SK-N-SH (cell line): ENCODE measurements around the gene PHGDH. TPM values are rescaled to one million over a fixed set of nuclear protein-coding genes. Genes with fewer than 3 reads are reported as not detected.

Experiments
- CTCF ChIA-PET: fragments of 300-600, 350-600 bp; formaldehyde crosslinking; extraction: SDS; loops from one replicate; lab custom pipeline; 2021; lab: Yijun Ruan, JAX
- POLR2A ChIA-PET: fragments of 350-600 bp; sonication (Branson Sonifier 250); formaldehyde crosslinking; extraction: SDS; loops from one replicate; lab custom pipeline; 2020; ENCODE audit warnings: antibody characterized with exemption, inconsistent platforms; lab: Yijun Ruan, JAX
- DNase-seq: peaks from one replicate; pipeline ENCODE4 v3.0.0; 2012
- H2AFZ ChIP-seq: fragments of 200-600 bp; sonication (generic); 2 replicates; pipeline ENCODE4 v1.8.1; 2016; ENCODE audit warnings: antibody characterized with exemption, mild to moderate bottlenecking, low read depth
- H3F3A ChIP-seq: fragments of 200-600 bp; sonication (generic); replicated peaks from 2 replicates; pipeline ENCODE3; 2016; ENCODE audit warnings: antibody characterized with exemption, mild to moderate bottlenecking; ENCODE audit not compliant: insufficient read depth
- H3K27ac ChIP-seq, 2 experiments: fragments of 200-500 bp in 1 of 2; fragments of 200-600 bp in 1 of 2; sonication (Bioruptor generic) in 1 of 2; sonication (generic), shearing (Covaris generic) in 1 of 2; 2 replicates each; pipeline versions ENCODE4 v1.5.1 to v1.6.1; 2014 to 2016; ENCODE audit warnings: low read depth in 2 of 2, inconsistent platforms in 1 of 2, low read length in 1 of 2, mild to moderate bottlenecking in 1 of 2, mixed read lengths in 1 of 2
- H3K27me3 ChIP-seq: fragments of 200-600 bp; sonication (generic), shearing (Covaris generic); 2 replicates; pipeline ENCODE4 v1.6.1; 2016; ENCODE audit warnings: mixed run types; ENCODE audit not compliant: insufficient read depth
- H3K36me3 ChIP-seq, 2 experiments: fragments of 200-500 bp in 1 of 2; fragments of 200-600 bp in 1 of 2; sonication (Bioruptor generic) in 1 of 2; sonication (generic) in 1 of 2; replicated peaks in 1 of 2; 2 replicates each; pipeline versions ENCODE3 to v1.5.1; 2014 to 2016; ENCODE audit warnings: low read length in 1 of 2, mild to moderate bottlenecking in 1 of 2; ENCODE audit not compliant: insufficient read depth in 2 of 2, control insufficient read depth in 1 of 2
- H3K4me1 ChIP-seq, 2 experiments: fragments of 200-500 bp in 1 of 2; fragments of 200-600 bp in 1 of 2; sonication (Bioruptor generic) in 1 of 2; sonication (generic), shearing (Covaris generic) in 1 of 2; 2 replicates each; pipeline versions ENCODE4 v1.5.1 to v1.6.1; 2014 to 2016; ENCODE audit warnings: low read depth in 1 of 2, low read length in 1 of 2, mixed run types in 1 of 2; ENCODE audit not compliant: insufficient read depth in 2 of 2, control insufficient read depth in 1 of 2
- H3K4me2 ChIP-seq: fragments of 200-600 bp; sonication (generic), shearing (Covaris generic); 2 replicates; pipeline ENCODE4 v1.6.1; 2017; ENCODE audit warnings: mixed run types
- H3K4me3 ChIP-seq, 2 experiments: fragments of 200-500 bp in 1 of 2; fragments of 200-600 bp in 1 of 2; sonication (Bioruptor generic) in 1 of 2; sonication (generic), shearing (Covaris generic) in 1 of 2; 2 replicates each; pipeline versions ENCODE4 v1.5.1 to v1.8.1; 2014 to 2016; ENCODE audit warnings: low read depth in 2 of 2, inconsistent platforms in 1 of 2, low read length in 1 of 2, mild to moderate bottlenecking in 1 of 2, mixed read lengths in 1 of 2, moderate library complexity in 1 of 2
- H3K79me2 ChIP-seq: fragments of 200-600 bp; sonication (generic); 2 replicates; pipeline ENCODE4 v1.8.1; 2017; ENCODE audit warnings: mild to moderate bottlenecking; ENCODE audit not compliant: insufficient read depth
- H3K9ac ChIP-seq: fragments of 200-600 bp; sonication (generic); 2 replicates; pipeline ENCODE4 v1.6.1; 2017; ENCODE audit warnings: mixed run types
- H3K9me2 ChIP-seq: fragments of 200-600 bp; sonication (generic); 2 replicates; pipeline ENCODE4 v1.6.1; 2017; ENCODE audit warnings: mixed run types
- H3K9me3 ChIP-seq: fragments of 200-600 bp; sonication (generic); 2 replicates; pipeline ENCODE4 v1.6.1; 2017; ENCODE audit warnings: mixed run types, mild to moderate bottlenecking, moderate library complexity
- H4K20me1 ChIP-seq: fragments of 200-600 bp; sonication (generic); 2 replicates; pipeline ENCODE4 v1.6.1; 2017; ENCODE audit warnings: mild to moderate bottlenecking, mixed run types; ENCODE audit not compliant: insufficient read depth
- ELF1 ChIP-seq: IDR thresholded peaks from 2 replicates; pipeline ENCODE4 v1.4.0; 2012
- FOSL2 ChIP-seq: IDR thresholded peaks from 2 replicates; pipeline ENCODE4 v1.4.0; 2012; ENCODE audit warnings: low read depth, mild to moderate bottlenecking, moderate library complexity, borderline replicate concordance
- FOXM1 ChIP-seq: IDR thresholded peaks from 2 replicates; pipeline ENCODE4 v1.4.0; 2012; ENCODE audit warnings: low read depth, mild to moderate bottlenecking
- MEF2A ChIP-seq: IDR thresholded peaks from 2 replicates; pipeline ENCODE4 v1.4.0; 2012; ENCODE audit warnings: low read depth, borderline replicate concordance
- NRF1 ChIP-seq: IDR thresholded peaks from 2 replicates; pipeline ENCODE4 v1.6.1; 2012; ENCODE audit warnings: low read depth, mild to moderate bottlenecking, low read length
- POLR2AphosphoS5 ChIP-seq: IDR thresholded peaks from 2 replicates; pipeline ENCODE4 v1.6.1; 2012; ENCODE audit warnings: low read depth, low read length
- RAD21 ChIP-seq: IDR thresholded peaks from 2 replicates; pipeline ENCODE4 v1.6.1; 2012; ENCODE audit warnings: mild to moderate bottlenecking, low read length
- REST ChIP-seq: IDR thresholded peaks from 2 replicates; pipeline ENCODE4 v1.6.1; 2012; ENCODE audit warnings: mild to moderate bottlenecking, low read depth, low read length, moderate library complexity
- SIN3A ChIP-seq: IDR thresholded peaks from 2 replicates; pipeline ENCODE4 v1.6.1; 2012; ENCODE audit warnings: low read depth, mild to moderate bottlenecking, low read length, moderate library complexity, borderline replicate concordance
- SMC3 ChIP-seq: IDR thresholded peaks from 2 replicates; pipeline ENCODE4 v1.6.1; 2012; ENCODE audit warnings: low read depth, low read length, improper control_type of control experiment
- TCF12 ChIP-seq: IDR thresholded peaks from 2 replicates; pipeline ENCODE4 v1.4.0; 2012
- TEAD4 ChIP-seq: IDR thresholded peaks from 2 replicates; pipeline ENCODE4 v1.4.0; 2012; ENCODE audit warnings: mild to moderate bottlenecking, borderline replicate concordance; ENCODE audit not compliant: insufficient read depth
- USF1 ChIP-seq: IDR thresholded peaks from 2 replicates; pipeline ENCODE4 v1.4.0; 2012; ENCODE audit warnings: low read depth, borderline replicate concordance
- WGBS: methylation state at CpG from one replicate; pipeline ENCODE4 v1.1.6; 2017; ENCODE audit warnings: low lambda C conversion rate; 5-methylcytosine and 5-hydroxymethylcytosine counted together
- polyA plus RNA-seq, 3 experiments: library from polyadenylated mRNA; depleted of rRNA; stranded (reverse); fragments of >200 nt; gene quantifications; 2 replicates each; pipeline ENCODE4 v1.2.3, GENCODE V29; 2012
- TF ChIP-seq, protein P1 (sequence below): IDR thresholded peaks from 2 replicates; pipeline ENCODE4 v1.4.0; 2012; ENCODE audit warnings: low read depth
- TF ChIP-seq, protein P2 (sequence below): fragments of 200-600 bp; sonication (generic); IDR thresholded peaks from 2 replicates; pipeline ENCODE4 v1.6.1; 2017; ENCODE audit warnings: antibody characterized with exemption, mild to moderate bottlenecking, moderate library complexity
- TF ChIP-seq, protein P3 (sequence below): fragments of 150-350 bp; IDR thresholded peaks from 2 replicates; pipeline ENCODE4 v1.6.1; 2016; ENCODE audit warnings: mild to moderate bottlenecking, low read depth, low read length

PHGDH gene
- polyA plus RNA-seq, 1 of the 3 experiments (the other 2 are of a cell fraction): 30.2 TPM

GRCh38 chr1:119739150-119739549 is 27.4 kb downstream of the PHGDH start:
- peaks cover 7 to 55% of the 10 kb centered on the region in 2 experiments for H3K36me3 ChIP-seq
- no peaks in the 10 kb centered on the region for H4K20me1 ChIP-seq
- H3K4me2 ChIP-seq: no peak overlapping the region
- 86% methylated on average over 6 of the region's 6 CpGs for WGBS
- no peaks in the 10 kb centered on the region for H3F3A ChIP-seq
- H3K79me2 ChIP-seq: no peaks in the 10 kb centered on the region
- H3K9me2 ChIP-seq: no peaks in the 10 kb centered on the region
- H2AFZ ChIP-seq: no peak overlapping the region
- no peak for DNase-seq
- peaks cover 0 to 9% of the 10 kb centered on the region in 2 experiments; a peak in 1 of 4 replicates for H3K4me1 ChIP-seq
- TF ChIP-seq NRF1: no peak
- POLR2A ChIA-PET: no interaction called here
- H3K4me3 ChIP-seq: no peak overlapping the region
- no peak overlapping the region; a peak in 1 of 4 replicates for H3K27ac ChIP-seq
- CTCF ChIA-PET: no interaction called here
- H3K9ac ChIP-seq: no peak overlapping the region
- no peaks in the 10 kb centered on the region for H3K27me3 ChIP-seq
- H3K9me3 ChIP-seq: no peaks in the 10 kb centered on the region

GRCh38 chr1:119740261-119740660 is 28.5 kb downstream of the PHGDH start:
- Histone ChIP-seq H3K4me2 (no peak overlapping the region), H3K9me2 (no peaks in the 10 kb centered on the region), H3K4me1 (peaks cover 0 to 9% of the 10 kb centered on the region in 2 experiments; a peak in 1 of 4 replicates), H3K9ac (no peak overlapping the region), H3K36me3 (peaks cover 7 to 45% of the 10 kb centered on the region in 2 experiments), H2AFZ (no peak overlapping the region), H4K20me1 (no peaks in the 10 kb centered on the region), H3K4me3 (no peak overlapping the region), H3K9me3 (no peaks in the 10 kb centered on the region), H3K79me2 (no peaks in the 10 kb centered on the region), H3F3A (no peaks in the 10 kb centered on the region), H3K27me3 (no peaks in the 10 kb centered on the region), H3K27ac (no peak overlapping the region)
- ChIA-PET CTCF (interaction anchor here (1.1 kb wide), 1 partner anchor 129 kb away, joined by 3 read pairs; no protein-coding TSS in a partner anchor), POLR2A (no interaction called here)
- WGBS: 100% methylated on average over 1 of the region's 2 CpGs
- no peak for DNase-seq
- TF ChIP-seq, protein P1, sequence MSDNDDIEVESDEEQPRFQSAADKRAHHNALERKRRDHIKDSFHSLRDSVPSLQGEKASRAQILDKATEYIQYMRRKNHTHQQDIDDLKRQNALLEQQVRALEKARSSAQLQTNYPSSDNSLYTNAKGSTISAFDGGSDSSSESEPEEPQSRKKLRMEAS: no peak
- TF ChIP-seq RAD21: no peak
- TF ChIP-seq POLR2AphosphoS5: no peak
- TF ChIP-seq FOXM1: no peak
- no peak for TF ChIP-seq FOSL2
- TF ChIP-seq SIN3A: no peak
- TF ChIP-seq, protein P2, sequence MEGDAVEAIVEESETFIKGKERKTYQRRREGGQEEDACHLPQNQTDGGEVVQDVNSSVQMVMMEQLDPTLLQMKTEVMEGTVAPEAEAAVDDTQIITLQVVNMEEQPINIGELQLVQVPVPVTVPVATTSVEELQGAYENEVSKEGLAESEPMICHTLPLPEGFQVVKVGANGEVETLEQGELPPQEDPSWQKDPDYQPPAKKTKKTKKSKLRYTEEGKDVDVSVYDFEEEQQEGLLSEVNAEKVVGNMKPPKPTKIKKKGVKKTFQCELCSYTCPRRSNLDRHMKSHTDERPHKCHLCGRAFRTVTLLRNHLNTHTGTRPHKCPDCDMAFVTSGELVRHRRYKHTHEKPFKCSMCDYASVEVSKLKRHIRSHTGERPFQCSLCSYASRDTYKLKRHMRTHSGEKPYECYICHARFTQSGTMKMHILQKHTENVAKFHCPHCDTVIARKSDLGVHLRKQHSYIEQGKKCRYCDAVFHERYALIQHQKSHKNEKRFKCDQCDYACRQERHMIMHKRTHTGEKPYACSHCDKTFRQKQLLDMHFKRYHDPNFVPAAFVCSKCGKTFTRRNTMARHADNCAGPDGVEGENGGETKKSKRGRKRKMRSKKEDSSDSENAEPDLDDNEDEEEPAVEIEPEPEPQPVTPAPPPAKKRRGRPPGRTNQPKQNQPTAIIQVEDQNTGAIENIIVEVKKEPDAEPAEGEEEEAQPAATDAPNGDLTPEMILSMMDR: no peak
- no peak for TF ChIP-seq NRF1
- no peak for TF ChIP-seq ELF1
- TF ChIP-seq TEAD4: no peak
- no peak for TF ChIP-seq REST
- TF ChIP-seq USF1: no peak
- TF ChIP-seq SMC3: no peak
- TF ChIP-seq TCF12: no peak
- TF ChIP-seq, protein P3, sequence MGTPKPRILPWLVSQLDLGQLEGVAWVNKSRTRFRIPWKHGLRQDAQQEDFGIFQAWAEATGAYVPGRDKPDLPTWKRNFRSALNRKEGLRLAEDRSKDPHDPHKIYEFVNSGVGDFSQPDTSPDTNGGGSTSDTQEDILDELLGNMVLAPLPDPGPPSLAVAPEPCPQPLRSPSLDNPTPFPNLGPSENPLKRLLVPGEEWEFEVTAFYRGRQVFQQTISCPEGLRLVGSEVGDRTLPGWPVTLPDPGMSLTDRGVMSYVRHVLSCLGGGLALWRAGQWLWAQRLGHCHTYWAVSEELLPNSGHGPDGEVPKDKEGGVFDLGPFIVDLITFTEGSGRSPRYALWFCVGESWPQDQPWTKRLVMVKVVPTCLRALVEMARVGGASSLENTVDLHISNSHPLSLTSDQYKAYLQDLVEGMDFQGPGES: no peak
- no peak for TF ChIP-seq MEF2A
